ENCODE data around the gene PARP16. TPM values are rescaled to one million over a fixed set of nuclear protein-coding genes. Genes with fewer than 3 reads are reported as not detected.

The PARP16 gene
- total RNA-seq, 4 donors from 2014 or later: 5.7 to 8.6 (median 6.3) TPM

DNA sequence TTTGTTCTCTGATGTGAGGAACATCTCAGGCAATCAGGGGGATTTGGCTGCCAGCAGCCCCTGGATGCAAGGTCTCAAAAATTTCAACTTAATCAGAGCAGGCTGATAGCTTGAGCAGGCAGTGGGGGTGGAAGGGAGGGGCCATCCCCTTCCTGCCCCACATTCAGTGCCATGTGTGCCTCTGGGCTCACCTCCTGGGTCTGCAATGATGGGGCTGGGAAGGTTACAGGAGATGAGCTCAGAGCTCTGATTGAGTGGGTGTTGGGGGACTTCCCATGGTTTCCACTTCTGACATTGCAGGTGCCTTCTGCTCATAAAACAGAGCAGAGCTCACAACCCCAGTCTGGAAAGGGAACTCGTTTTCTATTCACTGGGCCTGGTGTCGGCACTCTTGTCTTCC, 37.0 kb downstream of the PARP16 start:
- 51 to 70% methylated on average over 2 of the region's 2 CpGs for WGBS, 2 donors
- intact Hi-C loops (cut with DNase I): no loop called here
- H3K27ac ChIP-seq: peak overlapping the region in 3 of 4 donors; percentile 1 to 55 (median 44)

DNA sequence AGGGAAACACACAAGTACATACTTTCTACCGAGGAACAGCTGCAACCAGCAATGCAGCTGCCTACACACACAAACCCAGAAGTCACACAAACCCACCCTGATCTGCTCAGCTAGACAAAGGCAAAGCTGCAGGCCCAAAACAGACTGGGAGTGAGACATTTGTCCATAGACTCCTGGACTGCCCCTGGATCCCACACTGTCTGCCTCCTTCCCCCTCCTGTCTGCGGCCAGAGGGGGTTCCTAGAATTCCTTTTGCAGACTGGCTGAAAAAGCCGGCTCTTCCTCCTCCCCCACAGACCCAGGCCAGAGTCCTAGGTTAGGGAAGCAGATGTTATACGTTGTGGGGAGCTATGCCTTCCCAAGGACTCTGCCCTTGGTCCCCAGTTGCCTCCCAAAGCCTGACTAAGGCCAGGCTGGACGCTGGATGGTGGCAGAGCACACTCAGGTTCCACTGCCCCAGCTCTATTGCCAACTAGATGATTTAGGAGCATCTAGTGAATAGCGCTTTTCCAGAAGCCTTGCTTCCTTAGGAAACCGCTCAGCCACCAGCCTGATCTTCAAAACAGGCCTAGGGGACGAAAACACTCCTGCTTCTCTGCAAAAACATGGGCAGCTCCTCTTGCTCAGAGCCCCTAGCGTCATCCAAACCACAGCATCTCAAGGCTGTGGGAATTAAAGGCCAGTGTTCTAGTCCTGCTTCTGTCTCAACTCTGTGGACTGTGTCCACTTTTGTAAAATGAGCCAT, 38.0 kb downstream of the PARP16 start:
- no peaks in the 10 kb centered on the region for H3K9me3 ChIP-seq
- H3K4me1 ChIP-seq: peaks cover 7 to 52% (median 21%) of the 10 kb centered on the region in 3 donors
- no peak overlapping the region for H3K4me3 ChIP-seq
- peak overlapping the region in 3 of 4 donors; percentile 22 to 55 (median 44) for H3K27ac ChIP-seq
- peaks cover 0 to 1% (median 0%) of the 10 kb centered on the region in 3 donors for H3K36me3 ChIP-seq
- DNase-seq: no peak
- H3K27me3 ChIP-seq: no peaks in the 10 kb centered on the region
- TF ChIP-seq POLR2A (IDR thresholded peaks at IDR 0.05): no peak
- TF ChIP-seq, protein P1, sequence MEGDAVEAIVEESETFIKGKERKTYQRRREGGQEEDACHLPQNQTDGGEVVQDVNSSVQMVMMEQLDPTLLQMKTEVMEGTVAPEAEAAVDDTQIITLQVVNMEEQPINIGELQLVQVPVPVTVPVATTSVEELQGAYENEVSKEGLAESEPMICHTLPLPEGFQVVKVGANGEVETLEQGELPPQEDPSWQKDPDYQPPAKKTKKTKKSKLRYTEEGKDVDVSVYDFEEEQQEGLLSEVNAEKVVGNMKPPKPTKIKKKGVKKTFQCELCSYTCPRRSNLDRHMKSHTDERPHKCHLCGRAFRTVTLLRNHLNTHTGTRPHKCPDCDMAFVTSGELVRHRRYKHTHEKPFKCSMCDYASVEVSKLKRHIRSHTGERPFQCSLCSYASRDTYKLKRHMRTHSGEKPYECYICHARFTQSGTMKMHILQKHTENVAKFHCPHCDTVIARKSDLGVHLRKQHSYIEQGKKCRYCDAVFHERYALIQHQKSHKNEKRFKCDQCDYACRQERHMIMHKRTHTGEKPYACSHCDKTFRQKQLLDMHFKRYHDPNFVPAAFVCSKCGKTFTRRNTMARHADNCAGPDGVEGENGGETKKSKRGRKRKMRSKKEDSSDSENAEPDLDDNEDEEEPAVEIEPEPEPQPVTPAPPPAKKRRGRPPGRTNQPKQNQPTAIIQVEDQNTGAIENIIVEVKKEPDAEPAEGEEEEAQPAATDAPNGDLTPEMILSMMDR (IDR thresholded peaks at IDR 0.05): no peak
- 72 to 90% methylated on average over 8 of the region's 9 CpGs for WGBS, 2 donors
- intact Hi-C loops (cut with DNase I): no loop called here

More for the DNA sequence above, 37.0 kb downstream of the PARP16 start:
- no peak for DNase-seq
- H3K4me3 ChIP-seq: no peak overlapping the region
- H3K4me1 ChIP-seq: peaks cover 7 to 57% (median 26%) of the 10 kb centered on the region in 3 donors
- H3K27me3 ChIP-seq: no peaks in the 10 kb centered on the region
- TF ChIP-seq, protein P1 (IDR thresholded peaks at IDR 0.05): no peak
- TF ChIP-seq POLR2A (IDR thresholded peaks at IDR 0.05): no peak
- H3K9me3 ChIP-seq: no peaks in the 10 kb centered on the region
- peaks cover 0 to 8% (median 0%) of the 10 kb centered on the region in 3 donors for H3K36me3 ChIP-seq

DNA sequence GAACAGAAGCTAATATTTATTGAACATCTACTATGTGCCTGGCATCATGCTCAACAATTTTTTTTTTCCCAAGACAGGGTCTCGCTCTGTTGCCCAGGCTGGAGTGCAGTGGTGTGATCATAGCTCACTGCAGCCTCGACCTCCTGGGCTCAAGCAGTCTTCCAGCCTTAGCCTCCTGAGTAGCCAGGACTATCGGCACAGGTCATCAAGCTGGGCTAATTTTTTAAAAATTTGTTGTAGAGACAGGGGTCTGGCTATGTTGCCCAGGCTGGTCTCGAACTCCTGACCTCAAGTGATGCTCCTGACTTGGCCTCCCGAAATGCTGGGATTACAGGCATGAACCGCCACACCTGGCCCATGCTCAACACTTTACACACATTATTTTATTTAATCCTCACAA, 39.7 kb downstream of the PARP16 start:
- peak overlapping the region in 3 of 4 donors; percentile 39 to 79 (median 73) for H3K27ac ChIP-seq
- no peaks in the 10 kb centered on the region for H3K36me3 ChIP-seq
- DNase-seq: no peak
- no peak overlapping the region for H3K4me3 ChIP-seq
- intact Hi-C loops (cut with DNase I): no loop called here
- no peaks in the 10 kb centered on the region for H3K9me3 ChIP-seq
- TF ChIP-seq, protein P1 (IDR thresholded peaks at IDR 0.05): no peak
- no peak for TF ChIP-seq POLR2A (IDR thresholded peaks at IDR 0.05)
- H3K4me1 ChIP-seq: peaks cover 7 to 52% (median 21%) of the 10 kb centered on the region in 3 donors
- WGBS, 2 donors: 84 to 100% methylated on average over 4 to 5 of the region's 6 CpGs
- H3K27me3 ChIP-seq: no peaks in the 10 kb centered on the region

DNA sequence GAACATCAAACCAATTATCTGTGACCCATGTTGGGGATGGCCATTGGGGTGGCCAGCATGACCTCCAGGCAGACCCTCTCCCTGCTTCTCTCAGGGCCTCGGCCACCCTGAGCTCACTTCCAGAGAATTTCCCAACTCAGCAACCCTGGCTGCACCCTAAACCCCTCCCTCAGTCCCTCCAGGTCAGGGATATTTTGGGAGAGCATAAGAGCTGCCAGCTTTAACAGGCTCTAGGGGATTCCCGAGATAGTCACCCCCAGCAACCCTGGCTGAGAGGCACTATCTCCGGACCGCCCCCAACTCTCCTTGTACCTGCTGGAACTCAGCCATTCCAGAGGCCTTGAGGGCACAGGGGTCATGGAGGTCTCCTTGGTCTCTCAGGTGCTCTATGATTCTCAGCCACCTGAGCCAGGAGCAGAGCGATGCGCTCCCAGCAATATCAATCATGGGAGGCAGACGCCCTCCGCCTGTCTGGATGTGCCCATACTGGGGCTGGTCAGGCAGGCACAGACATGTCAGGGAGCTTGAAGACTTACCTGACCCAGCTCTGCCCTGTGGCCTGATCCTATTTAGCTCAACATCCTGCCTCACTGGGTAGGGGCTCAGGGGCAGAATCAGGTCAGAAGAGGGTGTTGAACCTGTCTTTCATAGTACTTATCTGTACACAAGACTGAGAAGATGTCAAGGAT, 40.5 kb downstream of the PARP16 start:
- DNase-seq: no peak
- intact Hi-C loops (cut with DNase I): no loop called here
- TF ChIP-seq POLR2A (IDR thresholded peaks at IDR 0.05): no peak
- TF ChIP-seq, protein P1 (IDR thresholded peaks at IDR 0.05): no peak
- H3K27me3 ChIP-seq: no peaks in the 10 kb centered on the region
- peaks cover 7 to 52% (median 21%) of the 10 kb centered on the region in 3 donors for H3K4me1 ChIP-seq
- H3K36me3 ChIP-seq: no peaks in the 10 kb centered on the region
- peak overlapping the region; percentile 39 to 81 (median 76) for H3K27ac ChIP-seq
- H3K4me3 ChIP-seq: no peak overlapping the region
- no peaks in the 10 kb centered on the region for H3K9me3 ChIP-seq
- WGBS, 2 donors: 46 to 48% methylated on average over 6 to 7 of the region's 8 CpGs

Data from esophagus squamous epithelium (tissue), 5 donors.